DMS53 treated with DMSO at 0.1 percent for 48 hours (cell line): ENCODE data around the gene MFSD2B.
"Not testable (repeated sequence)": the region's sequence is repeated elsewhere in the genome, so short reads cannot be mapped to it uniquely, and the experiment has no call there.

ENCODE experiments used
- DNase-seq: peaks from one replicate; lab custom pipeline; 2025; ENCODE audit not compliant: unreplicated experiment; lab: John Stamatoyannopoulos, UW

Gene MFSD2B

DNA sequence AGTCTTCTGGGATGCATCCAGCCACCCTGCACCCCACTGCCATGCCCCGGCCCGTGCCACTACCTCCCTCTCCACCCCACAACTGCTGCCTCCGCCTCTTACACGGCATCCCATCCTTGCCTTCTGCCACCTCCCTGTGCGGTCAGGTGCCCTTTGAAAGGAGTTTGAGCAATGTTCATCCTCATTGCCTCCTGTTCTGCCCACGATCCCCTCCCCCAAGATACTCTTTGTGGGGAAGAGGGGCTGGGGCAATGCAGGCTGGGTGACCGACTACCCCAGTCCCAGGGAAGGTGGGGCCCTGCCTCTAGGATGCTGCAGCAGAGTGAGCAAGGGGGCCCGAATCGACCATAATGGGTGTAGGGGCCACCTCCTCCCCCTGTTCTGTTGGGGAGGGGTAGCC, 8.4 kb downstream of the MFSD2B start:
- DNase-seq, result no peak

DNA sequence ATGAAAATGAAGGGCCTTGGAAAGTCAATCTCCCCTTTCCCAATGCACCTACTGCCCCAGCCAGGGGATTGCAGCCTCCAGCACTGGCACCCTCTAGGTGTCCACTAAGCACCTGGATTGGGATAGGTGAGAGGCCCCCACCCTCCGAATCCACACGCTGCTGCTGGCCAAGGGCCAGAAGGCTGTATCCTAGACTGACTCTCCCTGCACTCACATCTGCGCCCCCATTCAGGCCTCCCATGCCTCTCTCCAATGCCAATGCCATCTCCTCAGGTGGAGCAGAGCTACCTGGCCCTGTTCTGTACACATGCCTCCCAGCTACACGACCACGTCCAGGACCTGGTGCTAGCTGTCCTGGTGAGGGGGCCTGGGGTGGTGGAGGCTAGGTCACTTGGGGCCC, 9.8 kb downstream of the MFSD2B start:
- DNase-seq, result no peak

DNA sequence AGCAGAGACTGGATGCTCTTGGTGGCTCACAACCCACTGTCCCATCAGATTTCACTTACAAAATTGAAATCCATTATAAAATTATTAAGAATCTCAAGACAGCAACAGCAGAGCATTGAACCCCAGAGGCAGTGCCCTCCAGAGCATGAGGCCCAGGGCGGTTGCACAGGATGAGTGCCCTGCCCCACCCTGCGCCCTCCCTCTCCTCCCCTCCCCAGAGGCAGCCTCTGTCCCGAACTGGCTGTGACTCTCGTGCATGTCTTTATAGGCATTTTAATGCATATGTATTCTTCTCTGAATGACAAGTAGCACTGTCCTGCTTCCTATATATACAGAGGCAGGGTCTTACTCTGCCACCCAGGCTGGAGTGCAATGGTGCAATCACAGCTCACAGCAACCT, 10.4 kb downstream of the MFSD2B start:
- DNase-seq, result no peak

DNA sequence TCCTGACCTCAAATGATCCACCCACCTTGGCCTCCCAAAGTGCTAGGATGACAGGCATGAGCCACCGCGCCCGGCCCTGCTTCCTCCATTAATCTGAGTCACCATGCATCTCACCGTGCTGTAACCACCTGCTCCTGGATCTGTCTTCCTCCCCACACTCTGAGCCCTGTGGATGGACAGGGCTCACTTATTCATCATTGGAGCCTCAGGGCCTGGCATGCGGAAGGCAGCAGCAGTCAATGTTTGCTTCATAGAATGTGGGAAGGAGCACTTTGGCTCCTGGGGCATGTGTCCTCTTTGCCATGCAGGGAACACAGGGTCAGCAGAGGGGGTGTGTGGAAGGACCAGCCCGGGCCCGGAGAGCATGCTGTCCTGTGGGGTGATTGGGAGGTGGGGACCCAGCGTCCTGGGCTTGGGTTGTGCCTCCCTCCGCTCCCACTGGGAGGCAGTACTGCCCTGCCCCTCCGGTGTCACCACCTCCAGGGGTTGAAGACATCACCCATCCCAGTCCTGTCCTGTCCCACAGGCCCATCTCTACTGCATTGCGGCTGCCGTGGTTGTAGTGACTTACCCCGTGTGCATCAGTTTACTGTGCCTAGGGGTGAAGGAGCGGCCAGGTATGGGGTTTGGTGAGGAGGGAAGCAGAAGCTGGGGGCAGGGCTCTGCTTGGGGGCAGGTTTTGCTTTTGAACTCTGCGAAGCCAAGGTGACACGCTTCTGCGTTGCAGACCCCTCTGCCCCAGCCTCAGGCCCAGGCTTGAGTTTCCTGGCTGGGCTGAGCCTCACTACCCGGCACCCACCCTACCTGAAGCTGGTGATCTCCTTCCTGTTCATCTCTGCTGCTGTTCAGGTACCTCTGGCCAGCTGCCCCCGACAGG, 11.5 kb downstream of the MFSD2B start:
- DNase-seq, result no peak

DNA sequence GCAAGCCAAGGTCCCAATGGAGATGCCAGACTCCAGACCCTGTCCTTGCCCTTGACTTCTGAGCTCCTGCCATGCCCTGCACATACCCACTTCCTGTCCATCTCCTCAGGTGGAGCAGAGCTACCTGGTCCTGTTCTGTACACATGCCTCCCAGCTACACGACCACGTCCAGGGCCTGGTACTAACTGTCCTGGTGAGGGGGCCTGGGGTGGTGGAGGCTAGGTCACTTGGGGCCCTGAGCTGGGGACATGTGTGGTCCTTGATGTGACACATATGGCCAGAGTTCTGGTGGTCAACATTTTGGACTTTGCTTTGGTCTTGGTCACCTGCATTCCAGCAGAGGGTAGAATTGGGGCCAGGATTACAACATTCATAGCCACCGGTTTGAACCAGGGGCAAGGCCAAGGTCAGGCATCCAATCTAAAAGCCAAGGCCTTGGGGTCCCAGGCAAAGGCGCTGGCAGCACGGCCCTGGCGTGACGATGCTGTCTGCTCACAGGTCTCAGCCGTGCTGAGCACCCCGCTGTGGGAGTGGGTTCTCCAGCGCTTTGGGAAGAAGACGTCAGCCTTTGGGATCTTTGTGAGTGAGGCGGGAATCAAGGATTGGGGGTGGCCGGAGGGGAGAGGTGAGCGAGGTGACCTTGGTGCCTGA, 12.6 kb downstream of the MFSD2B start:
- DNase-seq, result no peak

DNA sequence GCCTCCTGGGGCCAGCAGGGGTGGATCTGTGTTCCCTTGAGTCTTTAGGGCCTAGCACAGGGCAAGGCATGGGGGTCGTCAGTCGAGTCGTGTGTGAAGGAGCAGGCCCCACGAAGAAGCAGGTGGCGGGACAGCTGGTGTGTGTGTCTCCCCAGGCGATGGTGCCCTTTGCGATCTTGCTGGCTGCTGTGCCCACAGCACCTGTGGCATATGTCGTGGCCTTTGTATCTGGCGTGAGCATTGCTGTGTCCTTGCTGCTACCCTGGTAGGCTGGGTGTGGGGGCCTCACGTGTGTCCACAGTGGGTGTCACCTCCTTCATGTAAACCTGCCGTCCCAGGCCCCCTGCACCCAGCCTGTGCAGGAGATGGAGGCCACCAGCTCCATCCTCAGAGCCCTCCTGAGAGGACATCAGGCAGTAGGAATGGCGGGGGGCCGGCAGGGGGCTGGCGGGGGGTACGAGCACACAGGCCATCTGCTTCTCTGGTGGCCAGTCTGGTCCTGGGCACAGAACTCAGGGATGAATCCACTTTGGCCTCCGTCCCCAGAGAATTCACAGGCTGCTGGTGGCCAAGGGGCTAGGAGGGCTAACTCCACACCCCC, 13.2 kb downstream of the MFSD2B start:
- DNase-seq, result no peak

DNA sequence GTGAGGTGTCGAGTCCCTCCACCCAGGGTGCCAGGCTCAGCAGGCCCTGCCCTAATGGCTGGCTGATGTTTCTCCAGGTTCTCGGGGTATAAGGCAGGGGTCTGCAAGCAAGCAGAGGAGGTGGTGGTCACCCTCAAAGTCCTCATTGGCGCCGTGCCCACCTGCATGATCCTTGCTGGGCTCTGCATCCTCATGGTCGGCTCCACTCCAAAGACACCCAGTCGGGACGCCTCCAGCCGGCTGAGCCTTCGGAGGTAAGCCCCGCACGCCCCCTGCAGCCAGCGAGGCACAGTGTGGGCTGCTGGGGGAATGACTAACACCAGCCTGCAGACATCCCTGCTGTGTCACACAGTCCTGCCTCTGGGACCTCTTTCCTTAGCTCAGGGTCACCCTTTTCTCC, 14.1 kb downstream of the MFSD2B start:
- no peak for DNase-seq

DNA sequence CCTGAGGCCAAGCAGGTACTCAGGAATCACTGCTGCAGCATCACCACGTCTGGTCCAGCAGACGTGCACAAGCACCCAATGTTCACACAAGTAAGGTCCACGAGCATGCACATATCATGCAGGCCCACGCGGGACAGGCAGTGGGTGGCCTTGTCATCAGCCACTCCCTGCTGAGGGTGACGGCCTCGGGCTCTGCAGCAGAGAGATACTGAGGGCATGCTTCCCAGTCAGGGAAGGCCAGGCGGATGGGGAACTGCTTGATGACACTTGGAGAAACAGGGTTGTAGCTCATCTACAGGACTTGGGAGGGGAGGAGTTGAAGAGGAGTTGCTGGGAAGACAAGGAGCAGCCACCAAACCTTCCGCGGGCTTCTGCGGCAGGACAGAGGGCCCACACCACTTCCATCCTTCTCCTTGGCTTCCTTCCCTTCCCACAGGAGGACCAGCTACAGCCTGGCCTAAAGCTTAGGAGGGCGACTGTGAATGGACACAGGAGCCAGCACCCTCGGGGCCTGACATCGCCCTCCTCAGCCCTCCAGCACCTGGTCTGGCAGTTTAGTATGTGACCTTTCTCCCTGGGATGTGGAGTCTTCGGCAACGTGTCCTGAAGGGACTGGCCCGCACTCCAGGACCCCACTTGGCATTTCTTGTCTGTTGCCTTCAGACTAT, 15.2 kb downstream of the MFSD2B start:
- DNase-seq, result no peak

DNA sequence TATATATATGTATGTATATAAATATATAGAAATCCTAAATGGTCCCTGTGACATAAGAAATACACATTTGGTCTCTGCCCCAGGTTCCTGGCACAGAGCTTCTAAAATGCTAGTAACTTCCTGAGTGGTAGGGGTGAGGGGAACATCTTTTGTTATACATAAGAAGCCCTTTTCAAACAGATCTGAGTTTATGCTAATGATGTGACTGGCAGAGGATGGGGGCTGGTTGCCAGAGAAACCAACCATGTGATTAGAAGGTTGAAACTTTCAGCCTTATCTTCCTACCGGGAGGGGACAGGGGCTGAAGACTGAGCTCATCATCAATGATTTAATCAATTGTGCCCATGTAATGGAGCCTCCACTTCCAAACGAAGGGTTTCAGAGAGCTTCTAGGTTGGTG, 16.3 kb downstream of the MFSD2B start:
- DNase-seq, result no peak

DNA sequence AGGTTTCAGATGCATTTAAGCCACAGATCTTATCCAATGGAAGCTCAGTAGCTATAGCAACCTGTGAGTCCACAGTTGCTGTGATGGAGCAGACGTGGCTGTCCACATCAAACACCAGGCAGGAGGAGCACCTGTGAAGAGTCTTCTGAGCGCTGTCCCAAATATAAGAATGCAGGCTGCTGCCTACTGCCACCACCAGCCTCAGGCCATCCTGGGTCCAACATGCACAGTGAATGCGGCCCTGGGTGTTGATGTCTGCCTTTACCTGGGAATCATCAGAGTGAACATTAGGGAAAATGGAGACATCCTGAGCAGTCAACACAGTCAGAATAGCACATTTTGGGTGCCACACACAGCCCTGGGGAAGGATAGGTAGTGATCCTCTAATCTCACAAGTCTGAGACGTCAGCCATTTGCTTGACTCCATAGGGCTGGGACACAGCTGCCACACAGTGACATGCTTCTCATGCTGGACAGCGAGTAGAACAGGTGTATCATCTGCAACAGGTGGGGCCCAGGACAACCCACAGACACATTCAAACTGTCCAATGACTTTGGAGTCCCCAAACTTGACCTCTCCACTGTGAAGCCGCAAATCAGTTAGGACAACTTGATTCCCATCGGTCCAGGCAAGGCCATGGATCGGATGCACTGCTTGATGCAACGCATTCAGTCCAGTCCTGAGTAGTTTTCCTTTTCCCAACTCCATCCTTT, 29.1 kb downstream of the MFSD2B start:
- DNase-seq, result no peak

DNA sequence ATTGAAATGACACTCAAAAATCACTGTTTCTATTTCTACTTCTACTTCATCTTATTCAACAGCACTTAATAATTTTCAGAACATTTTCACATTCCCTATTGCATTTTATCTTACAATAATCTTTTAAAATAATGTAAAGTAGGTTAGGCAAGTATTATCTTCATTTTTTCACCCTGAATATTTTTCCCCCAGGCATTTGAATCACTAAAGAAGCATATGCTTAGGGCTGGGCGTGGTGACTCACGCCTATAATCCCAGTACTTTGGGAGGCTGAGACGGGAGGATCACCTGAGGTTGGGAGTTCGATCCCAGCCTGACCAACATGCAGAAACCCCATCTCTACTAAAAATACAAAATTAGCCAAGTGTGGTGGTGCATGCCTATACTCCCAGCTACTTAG, 30.6 kb downstream of the MFSD2B start:
- DNase-seq, result no peak

DNA sequence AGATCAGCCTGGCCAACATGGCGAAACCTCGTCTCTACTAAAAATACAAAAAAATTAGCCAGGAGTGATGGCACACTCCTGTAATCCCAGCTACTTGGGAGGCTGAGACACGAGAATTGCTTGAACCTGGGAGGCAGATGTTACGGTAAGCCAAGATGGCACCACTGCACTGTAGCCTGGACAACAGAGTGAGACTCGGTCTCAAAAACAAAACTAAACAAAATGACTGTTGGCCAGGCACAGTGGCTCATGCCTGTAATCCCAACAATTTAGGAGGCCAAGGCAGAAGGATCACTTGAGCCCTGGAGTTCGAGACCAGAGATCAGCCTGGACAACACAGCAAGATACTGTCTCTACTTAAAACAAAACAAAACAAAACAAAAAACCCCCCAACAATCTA, 33.2 kb downstream of the MFSD2B start:
- not testable (repeated sequence) for DNase-seq

DNA sequence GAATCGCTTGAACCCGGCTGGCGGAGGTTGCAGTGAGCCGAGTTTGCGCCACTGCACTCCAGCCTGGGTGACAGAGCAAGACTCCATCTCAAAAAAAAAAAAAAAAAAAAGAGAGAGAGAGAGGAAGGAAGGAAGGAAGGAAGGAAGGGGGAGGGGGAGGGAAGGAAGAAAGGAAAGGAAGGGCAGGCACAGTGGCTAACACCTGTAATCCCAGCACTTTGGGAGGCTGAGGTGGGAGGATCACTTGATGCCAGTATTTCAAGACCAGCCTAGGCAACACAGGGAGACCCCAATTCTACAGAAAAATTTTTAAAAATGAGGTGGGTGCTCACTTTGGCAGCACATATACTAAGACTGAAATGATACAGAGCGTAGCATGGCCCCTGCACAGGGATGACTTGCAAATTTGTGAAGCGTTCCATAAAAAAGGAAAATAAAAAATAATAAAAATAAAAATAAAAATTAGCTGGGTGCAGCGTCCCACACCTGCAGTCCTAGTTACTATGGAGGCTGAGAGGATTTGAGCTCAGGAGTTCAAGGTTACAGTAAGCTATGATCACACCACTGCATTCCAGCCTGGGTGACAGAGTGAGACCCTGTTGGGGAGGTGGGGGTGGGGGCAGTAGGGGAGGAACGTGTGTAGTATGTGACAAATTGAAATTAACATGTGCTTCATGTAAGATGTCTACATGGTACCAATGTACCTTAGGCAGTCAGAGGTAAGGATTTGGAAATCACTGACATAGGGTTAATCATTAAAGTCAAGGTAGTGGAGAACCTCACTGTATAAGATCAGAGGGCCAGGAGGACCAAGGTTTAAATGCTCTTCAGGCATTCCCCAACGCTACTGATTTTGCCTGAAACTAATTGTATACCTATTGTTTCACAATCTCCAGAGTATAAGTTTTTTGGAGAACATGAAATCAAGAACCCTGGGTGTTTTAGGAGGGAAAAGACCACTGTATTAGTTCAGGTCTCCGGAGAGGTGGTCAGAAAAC, 35.9 kb downstream of the MFSD2B start:
- DNase-seq, result no peak

DNA sequence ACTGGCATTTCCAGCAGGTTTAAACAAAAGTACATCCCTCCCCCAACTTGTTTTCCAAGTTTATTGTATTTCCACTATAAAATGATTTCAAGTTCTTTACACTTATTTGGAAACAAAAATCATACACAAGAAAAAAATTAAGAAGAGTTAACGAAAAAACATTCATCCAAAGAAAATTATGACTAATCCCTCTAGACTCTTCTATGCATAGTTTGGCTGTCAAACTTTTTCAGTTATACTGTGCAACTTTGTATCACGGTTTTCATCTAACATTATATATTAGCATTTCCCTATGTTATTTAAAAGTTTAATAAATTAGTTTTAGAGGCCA, 36.7 kb downstream of the MFSD2B start:
- DNase-seq, result no peak

DNA sequence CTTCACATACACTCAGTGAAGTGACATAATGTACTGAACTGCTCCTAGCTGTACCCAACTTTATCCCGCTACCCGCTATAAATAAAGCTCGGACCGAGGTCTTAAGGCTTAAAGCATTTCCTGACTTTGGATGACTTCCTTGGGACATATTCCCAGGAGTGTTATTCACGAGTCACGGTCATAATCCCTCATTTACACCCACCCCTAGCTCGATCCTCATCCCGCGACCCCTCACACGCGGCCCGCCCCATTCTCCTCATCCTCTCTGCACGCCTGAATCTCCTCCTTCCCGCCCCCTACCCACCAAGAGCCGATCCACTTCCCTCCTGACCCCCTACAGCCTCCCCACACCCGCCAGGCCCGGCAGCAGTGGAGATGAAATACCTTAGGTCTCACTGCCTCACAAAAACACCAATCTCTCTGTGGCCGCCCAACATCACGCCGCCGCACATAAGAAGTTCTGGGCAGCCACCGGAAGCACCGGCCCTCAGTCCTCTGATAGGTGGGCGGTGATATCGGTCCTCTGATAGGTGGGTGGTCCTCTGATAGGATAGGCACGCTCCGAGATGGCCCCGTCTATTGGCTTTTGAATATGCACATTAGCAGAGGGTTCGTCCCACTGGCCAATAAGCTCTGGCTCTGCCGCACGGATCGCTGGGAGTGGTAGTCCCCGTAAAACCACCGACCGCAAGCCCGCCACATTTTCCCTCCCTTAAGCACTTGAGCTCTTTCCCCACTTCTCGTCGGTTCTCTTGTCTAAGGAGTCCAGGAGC, 37.2 kb downstream of the MFSD2B start, which contains the start of gene WDCP:
TSS of gene WDCP (minus strand) at position 462 of the 773 bp plus-strand sequence. CDS start 7,897 bp downstream, outside the sequence.
- DNase-seq, result peak; percentile 96

DNA sequence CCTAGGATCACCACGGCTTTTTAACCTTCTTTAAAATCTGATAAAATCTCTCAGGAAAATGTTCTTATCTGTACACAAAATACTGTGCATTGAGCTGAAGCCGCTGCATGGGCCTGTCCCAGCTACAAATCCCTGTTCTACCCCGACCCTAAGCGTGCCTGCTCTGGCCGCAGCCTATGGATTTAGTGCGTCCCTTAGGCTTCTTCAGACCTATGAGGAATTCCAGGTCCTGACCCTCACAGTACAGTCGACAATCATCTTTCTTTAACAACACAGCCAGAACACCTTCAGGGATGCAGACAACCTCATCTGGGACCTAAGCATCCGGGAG, 37.8 kb downstream of the MFSD2B start:
- no peak for DNase-seq

DNA sequence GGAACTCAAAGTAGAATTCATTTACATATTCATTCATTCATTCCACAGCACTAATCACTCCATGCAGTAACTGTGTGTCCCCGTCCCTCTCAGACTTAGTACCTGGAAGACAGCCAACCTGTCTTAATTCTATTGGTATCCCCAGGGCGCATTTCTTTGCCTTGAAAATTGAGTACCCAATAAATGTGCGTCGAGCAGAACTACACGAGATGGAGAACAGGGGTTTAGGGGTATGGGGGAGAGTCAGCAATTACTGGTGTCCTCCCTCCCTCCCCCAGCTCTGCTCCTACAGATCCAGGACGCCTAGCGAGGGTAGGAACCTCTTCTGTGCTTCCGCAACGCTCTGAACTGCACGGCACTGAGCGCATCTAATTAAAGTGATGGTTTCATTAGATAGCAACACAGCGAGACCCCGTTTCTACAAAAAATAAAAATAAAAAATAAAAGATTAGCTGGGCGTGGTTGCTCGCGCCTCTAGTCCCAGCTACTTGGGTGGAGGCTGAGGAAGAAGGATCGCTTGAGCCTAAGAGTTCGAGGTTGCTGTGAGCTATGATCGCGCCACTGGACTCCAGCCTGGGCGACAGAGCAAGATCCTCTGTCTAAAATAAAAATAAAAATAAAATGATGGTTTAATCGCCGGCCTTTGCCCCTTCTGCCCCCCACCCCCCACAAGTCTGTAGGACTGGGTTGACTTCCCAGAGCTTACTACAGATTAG, 39.0 kb downstream of the MFSD2B start:
- DNase-seq, result no peak

DNA sequence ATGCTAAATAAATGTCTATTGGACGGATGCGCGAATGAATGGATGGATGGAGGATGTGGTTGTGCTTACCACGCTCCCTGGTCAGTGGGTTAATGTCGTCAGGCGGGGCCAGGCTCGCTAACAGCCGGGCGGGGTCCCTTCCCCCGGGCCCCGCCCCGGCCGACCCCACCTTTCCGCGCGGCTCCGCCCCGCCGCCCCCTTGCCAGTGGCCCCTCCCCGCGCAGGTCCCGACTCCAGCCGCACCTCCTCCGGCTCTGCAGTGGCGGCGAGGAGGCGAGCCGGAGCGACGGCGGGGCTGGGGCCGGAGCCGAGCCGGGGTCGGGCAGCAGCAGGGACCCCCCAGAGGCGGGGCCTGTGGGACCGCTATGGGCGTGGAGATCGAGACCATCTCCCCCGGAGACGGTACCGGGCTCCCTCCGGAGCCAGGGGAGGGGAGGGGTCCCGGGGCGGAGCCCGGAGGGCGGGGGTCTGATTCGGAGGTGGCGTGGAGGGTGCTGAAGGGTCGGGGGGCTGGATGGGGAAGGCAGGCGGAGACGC, 39.7 kb downstream of the MFSD2B start, which contains the start of gene FKBP1B:
TSS of gene FKBP1B (plus strand) at position 257 of the 537 bp plus-strand sequence. CDS start at position 366, 109 bp downstream.
- peak; percentile 27 for DNase-seq
